SK-N-MC (cell line): ENCODE data around the gene ADTRP.

ENCODE experiments used
- EZH2 ChIP-seq: fragments of 200-600 bp; sonication (generic); IDR thresholded peaks from one replicate; pipeline ENCODE4 v1.6.1; 2017; ENCODE audit warnings: antibody characterized with exemption
- POLR2AphosphoS5 ChIP-seq: IDR thresholded peaks from 2 replicates; pipeline ENCODE4 v1.6.1; 2012; ENCODE audit warnings: mild to moderate bottlenecking, low read depth, low read length, borderline replicate concordance

DNA sequence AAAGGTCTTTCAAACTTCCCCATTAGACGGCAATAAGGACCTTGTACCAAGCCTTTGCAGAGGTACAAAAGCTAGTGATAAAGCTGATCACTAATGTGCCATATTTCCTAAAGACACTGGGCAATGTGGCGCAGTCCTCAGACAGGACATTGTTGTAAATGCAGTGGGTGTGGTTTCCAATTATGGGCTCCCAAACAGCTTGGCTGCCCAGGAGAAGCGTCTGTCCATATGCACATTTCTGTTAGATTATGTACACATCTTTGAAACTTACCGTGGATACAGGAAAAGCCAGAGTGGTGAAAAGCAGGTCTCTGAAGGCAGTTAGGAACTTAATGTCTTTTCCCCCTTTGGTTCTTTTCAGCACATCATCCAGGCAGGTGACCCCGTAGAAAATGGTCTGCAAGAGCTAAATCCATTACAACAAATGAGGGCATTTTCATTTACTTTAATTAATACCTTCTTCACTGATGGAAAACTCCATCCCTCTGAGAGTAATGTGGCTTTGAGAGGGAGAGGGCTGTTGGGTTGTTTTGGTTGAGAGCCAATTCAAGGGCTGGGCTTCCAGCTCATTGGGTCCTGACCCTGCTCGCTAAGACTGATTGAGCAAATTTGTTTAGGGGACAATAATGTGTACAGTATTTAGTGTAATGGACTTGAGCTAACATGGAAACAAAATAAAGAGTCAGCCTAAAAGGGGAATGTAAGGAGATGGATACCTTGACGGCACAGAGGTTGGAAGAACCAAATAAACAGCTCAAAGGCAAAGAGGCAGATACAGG lies 10.4 kb downstream of the ADTRP start:
- TF ChIP-seq POLR2AphosphoS5 (no peak), EZH2 (no peak)
